HG02970 (cell line): Measurements from ENCODE around the gene MCM6.
"Not testable (repeated sequence)": the region's sequence is repeated elsewhere in the genome, so short reads cannot be mapped to it uniquely, and the experiment has no call there.

Experiments used
- ATAC-seq: cut with Tn5 transposase; IDR thresholded peaks from one replicate; pipeline ENCODE4 v1.9.1; 2021; ENCODE audit warnings: mild to moderate bottlenecking, moderate library complexity, moderate number of reproducible peaks; ENCODE audit not compliant: unreplicated experiment, low FRiP score

The MCM6 gene

DNA sequence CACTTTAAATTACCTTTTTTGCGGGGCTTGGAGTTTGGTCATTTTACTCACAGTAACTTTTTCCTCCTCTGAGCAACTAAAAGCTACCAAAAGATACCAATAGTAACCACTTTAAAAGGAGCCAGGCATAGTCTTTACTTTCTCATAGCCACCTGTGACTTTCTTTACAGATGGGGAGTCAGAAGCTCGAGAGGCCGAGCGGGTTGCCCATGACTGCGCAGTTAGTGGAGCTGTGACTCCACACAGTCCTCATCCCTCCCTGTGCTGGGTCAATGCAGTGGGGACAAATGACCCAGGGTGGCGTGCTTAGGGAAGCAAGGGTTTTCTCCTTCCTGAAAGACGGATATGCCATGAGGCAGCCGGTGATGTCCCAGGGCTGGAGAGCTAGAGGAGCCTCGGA lies 51.1 kb downstream of the MCM6 start:
- ATAC-seq = no peak

- no peak for ATAC-seq
These were observed 53.4 kb downstream of the MCM6 start for GRCh38 chr2:135822855-135823254.

DNA sequence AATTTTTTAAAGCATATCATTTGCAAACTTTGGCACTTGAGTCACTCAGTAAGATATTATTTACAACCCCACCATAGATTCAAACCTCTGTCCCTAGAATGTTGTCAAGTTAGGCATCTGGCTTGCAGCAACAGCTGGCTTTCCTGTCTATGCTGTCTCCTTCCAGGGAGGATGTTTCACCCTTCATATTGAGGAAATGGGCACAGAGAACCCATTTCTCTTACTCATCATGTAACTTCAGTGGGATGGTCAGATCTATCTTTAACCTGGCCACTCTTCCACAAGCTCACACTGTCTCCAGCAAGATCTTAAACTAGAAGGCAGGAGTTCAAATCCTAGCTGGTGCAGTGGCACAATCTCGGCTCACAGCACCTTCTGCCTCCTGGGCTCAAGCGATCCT lies 55.1 kb downstream of the MCM6 start:
- no peak for ATAC-seq

- ATAC-seq = no peak
These were observed 56.1 kb downstream of the MCM6 start for GRCh38 chr2:135820003-135820618.

DNA sequence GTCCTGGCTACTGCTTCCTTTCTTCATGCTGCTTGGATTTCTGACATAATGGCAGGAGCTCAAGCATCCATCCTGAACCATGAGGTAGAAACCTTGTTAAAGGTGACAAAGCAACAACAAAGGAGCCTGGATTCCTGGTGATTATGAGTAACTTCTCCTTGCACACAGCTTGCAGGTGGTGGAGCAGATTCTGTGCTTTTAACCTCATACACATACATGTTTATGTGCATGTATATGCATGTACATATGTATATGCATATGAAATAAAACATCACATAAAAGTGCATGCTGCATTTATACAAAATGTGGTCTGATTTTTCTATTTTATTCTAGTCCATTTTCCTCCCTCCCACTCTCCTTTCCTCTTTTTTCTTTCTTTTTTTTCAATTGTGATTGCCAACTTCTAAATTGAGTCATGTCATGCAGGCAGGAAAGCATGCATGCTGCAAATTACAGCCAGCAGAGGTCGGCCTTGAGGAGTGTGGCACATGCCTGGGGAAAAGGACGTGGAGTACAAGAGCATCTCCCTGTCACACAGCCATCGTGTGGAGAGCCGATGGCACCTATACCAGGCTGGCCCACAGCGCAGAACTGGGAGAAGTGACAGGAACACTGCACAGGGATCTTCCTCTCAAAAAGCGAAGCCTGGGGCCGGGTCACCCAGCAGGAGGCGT lies 57.2 kb downstream of the MCM6 start:
- ATAC-seq = no peak

- no peak for ATAC-seq
These were observed 58.3 kb downstream of the MCM6 start for GRCh38 chr2:135817951-135818350.

- no peak for ATAC-seq
These were observed 58.8 kb downstream of the MCM6 start for GRCh38 chr2:135817466-135817865.

DNA sequence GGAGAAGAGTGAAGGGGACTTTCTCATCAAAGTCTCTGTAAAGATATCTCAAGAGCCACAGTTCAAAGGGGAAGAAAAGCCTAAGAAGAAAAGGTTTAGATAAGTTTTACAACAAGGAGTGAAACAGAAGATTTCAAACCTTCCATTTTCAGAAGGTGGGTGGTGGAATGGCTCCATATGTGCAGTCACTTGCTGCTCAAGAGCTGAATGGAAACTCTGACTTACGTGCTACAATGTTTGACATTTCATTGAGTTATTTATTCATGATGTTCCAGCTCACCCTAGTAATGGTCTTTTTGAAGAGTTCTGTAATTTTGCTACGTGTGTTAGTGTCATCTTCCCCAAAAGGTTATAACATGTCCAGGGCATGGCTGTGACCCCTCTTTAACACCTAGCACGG lies 61.0 kb downstream of the MCM6 start:
- no peak for ATAC-seq

DNA sequence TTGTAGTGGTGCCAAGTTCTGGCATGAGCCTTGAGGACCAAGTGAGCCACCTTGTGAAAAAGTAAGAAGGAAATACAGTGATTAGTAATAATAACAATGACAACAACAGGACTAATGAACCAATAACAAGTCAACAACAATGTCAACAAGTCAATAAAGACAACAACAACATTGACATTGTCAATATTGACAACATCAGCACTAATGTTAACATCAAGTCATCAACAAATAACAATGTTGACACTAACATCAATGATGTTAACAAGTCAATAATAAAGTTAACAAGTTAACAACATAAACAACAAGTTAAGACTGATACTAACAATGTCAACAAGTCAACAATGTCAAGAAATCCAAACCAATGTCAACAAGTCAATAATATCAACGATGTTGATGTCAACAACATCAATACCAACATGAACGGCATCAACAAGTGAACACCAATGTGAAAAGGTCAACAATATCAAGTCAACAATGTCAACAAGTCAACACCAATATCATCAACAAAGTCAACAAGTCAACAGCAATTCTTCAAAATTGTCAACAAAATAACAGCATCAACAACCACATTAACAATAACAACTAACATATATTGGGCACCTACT lies 63.2 kb downstream of the MCM6 start:
- no peak for ATAC-seq

DNA sequence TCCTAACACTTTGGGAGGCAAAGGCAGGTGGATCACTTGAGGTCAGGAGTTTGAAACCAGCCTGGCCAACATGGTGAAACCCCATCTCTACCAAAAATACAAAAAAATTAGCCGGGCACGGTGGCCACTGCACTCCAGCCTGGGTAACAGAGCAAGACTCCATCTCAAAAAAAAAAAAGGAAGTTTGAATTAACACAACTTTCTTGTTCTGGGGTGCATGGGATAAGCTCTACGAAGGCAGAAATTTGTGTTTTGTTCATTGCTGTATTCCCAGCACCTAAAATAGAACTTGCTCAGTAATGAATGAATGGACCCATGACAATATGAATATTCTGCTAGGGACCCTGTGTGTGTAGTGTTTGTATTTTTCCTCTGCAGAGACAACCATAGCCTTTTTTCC lies 68.4 kb downstream of the MCM6 start:
- not testable (repeated sequence) for ATAC-seq

DNA sequence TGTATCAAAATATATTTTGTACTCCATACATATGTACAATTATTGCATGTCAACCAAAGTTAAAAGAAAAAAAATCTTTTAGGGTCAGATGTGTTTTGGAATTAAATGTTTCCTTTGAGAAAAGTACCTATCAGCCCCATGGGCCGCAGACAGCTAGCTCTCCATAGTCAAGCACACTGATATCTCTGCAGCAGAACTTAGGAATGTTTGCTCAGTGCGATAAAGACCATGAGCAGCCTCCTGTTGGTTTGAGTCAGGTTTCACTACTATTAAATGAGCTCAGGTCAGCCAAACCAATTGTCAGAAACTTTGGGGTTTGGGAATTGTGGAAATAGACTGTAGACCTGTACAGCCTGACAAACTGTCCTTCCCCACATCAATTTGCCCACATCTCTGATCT lies 73.0 kb downstream of the MCM6 start:
- ATAC-seq = no peak

DNA sequence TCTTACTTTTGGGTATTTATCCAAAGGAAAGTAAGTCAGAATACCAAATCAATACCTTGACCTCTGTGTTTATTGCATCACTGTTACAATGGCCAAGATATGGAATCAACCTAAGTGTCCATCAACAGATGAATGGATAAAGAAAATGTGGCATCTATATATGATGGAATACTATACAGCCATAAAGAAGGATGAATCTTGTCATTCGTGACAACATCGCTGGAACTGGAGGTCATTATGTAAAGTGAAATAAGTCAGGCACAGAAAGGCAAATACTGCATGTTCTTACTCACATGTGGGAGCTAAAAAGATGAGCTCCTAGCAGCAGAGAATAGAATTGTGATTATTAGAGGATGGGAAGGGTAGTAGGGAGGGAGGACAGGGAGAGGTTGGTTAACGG lies 73.9 kb downstream of the MCM6 start:
- no peak for ATAC-seq

- no peak for ATAC-seq
These were observed 75.5 kb downstream of the MCM6 start for GRCh38 chr2:135800513-135801460.

GRCh38 chr2:135799738-135800137 lies 76.5 kb downstream of the MCM6 start:
- ATAC-seq = no peak

- ATAC-seq = no peak
These were observed 77.5 kb downstream of the MCM6 start for GRCh38 chr2:135798762-135799161.

DNA sequence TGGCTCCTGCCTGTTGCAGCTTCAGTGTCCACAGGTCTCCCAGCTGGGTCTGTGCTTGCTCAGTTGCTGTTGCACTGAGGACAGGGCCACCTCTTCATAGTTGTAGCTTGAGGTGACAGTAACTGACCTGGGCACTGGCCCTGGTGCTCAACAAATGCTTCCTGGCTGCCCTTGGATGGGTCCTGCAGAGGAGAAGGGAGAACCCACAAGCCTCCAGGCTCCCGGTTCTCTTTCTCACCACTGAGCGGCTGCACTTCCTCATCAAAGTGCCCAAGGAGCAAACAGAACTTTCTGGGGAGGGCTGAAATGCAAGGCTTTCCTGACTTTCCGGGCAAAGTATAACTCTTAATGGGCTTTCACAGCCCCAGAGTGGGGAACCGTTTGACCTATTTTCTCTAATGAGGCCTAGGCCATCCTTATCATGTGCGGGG lies 78.0 kb downstream of the MCM6 start:
- ATAC-seq = no peak

DNA sequence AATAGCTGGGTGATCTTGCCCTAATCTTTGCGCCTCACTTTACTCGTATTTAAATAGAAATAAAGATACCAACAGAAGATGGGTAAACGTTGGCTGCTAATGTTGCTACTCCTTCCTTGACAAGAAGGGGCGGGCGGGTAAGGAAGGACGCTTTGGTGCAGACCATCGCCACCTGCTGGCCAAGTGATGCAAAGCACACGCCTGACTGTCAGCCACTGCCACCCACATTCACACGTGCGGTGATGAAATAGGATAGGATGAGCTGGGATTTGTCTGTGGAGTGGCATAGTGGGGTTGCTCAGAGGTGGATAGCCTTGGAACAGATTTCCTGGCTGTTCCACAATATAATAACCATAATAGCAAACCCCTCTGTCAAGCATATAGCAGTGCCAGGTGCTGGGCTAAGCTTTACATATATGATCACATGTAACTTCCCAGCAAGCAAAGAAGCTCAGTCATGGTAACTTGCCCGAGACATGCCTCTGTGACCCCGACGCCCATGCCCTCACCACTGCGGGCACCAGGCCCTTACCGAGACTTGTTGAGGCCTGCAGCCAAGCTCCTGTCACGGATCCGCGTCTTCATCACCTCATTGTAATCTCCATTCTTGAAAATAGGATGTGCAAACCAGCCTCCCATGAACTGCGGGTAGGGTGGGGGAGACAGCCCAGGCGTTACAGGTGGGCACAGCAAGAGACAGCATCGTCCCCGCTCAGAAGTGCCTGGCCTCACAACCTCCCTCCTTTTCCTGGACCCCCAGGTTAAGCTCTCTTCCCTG lies 78.6 kb downstream of the MCM6 start:
- peak; percentile 56 for ATAC-seq

GRCh38 chr2:135796606-135797005 lies 79.6 kb downstream of the MCM6 start:
- ATAC-seq = no peak

DNA sequence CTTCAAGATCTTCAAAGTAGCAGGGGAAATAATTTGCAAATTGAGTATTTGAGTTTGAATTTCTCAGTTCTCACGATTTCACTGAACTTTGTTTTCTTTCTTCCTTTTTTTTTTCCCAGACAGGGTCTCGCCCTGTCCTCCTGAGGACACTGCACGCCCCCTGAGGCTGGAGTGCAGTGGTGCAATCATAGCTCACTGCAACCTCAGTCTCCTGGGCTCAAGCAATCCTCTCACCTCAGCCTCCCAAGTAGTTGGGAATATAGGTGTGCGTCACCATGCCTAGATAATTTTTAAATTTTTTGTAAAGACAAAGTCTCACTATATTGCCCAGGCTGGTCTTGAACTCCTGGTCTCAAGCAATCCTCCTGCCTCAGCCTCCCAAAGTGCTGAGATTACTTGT lies 80.6 kb downstream of the MCM6 start:
- ATAC-seq = not testable (repeated sequence)
